Activated naive CD8-positive, alpha-beta T cell treated with anti-CD3 and anti-CD28 coated beads, Interleukin-2, amount 50 U/mL, for 16 hours (primary cell): Measurements from ENCODE around the gene NUP98.
"Not testable (repeated sequence)": the region's sequence is repeated elsewhere in the genome, so short reads cannot be mapped to it uniquely, and the experiment has no call there.

Experiments used
- DNase-seq: peaks from one replicate; pipeline ENCODE4 v3.0.0-alpha.2; 2020; ENCODE audit warnings: low read depth, low spot score

NUP98 gene

GRCh38 chr11:3799143-3799542, 1.8 kb upstream of the NUP98 start:
- DNase-seq = no peak

GRCh38 chr11:3796801-3797328, 489 bp downstream of the NUP98 start:
- no peak for DNase-seq

GRCh38 chr11:3796346-3796745, 1.0 kb downstream of the NUP98 start:
- no peak for DNase-seq

- no peak for DNase-seq
Observed at GRCh38 chr11:3796002-3796311, 1.4 kb downstream of the NUP98 start.

GRCh38 chr11:3795131-3796001, 2.0 kb downstream of the NUP98 start:
- no peak for DNase-seq

GRCh38 chr11:3794387-3794786, 3.0 kb downstream of the NUP98 start:
- not testable (repeated sequence) for DNase-seq

- no peak for DNase-seq
Observed at GRCh38 chr11:3786781-3787428, 10.4 kb downstream of the NUP98 start.

- DNase-seq = no peak
Observed at GRCh38 chr11:3783611-3784010, 13.7 kb downstream of the NUP98 start.

- DNase-seq = no peak
Observed at GRCh38 chr11:3782963-3783362, 14.4 kb downstream of the NUP98 start.

- no peak for DNase-seq
Observed at GRCh38 chr11:3781423-3781822, 15.9 kb downstream of the NUP98 start.

- no peak for DNase-seq
Observed at GRCh38 chr11:3775736-3776406, 21.5 kb downstream of the NUP98 start.

- no peak for DNase-seq
Observed at GRCh38 chr11:3773180-3773579, 24.2 kb downstream of the NUP98 start.

GRCh38 chr11:3767536-3767935, 29.8 kb downstream of the NUP98 start:
- no peak for DNase-seq

GRCh38 chr11:3766836-3767235, 30.5 kb downstream of the NUP98 start:
- DNase-seq = not testable (repeated sequence)

- DNase-seq = no peak
Observed at GRCh38 chr11:3764266-3764665, 33.1 kb downstream of the NUP98 start.

- no peak for DNase-seq
Observed at GRCh38 chr11:3755151-3755550, 42.2 kb downstream of the NUP98 start.

- no peak for DNase-seq
Observed at GRCh38 chr11:3753110-3753509, 44.2 kb downstream of the NUP98 start.

GRCh38 chr11:3747704-3748103, 49.6 kb downstream of the NUP98 start:
- no peak for DNase-seq

- DNase-seq = no peak
Observed at GRCh38 chr11:3745161-3745560, 52.2 kb downstream of the NUP98 start.

GRCh38 chr11:3738723-3739122, 58.6 kb downstream of the NUP98 start:
- no peak for DNase-seq

- no peak for DNase-seq
Observed at GRCh38 chr11:3738241-3738640, 59.1 kb downstream of the NUP98 start.

- no peak for DNase-seq
Observed at GRCh38 chr11:3737386-3737933, 59.9 kb downstream of the NUP98 start.
